ENCODE measurements around the gene CHD9NB. TPM values are rescaled to one million over a fixed set of nuclear protein-coding genes. Genes with fewer than 3 reads are reported as not detected.

The CHD9NB gene
- 1.0 and 1.5 TPM in 2 replicates for total RNA-seq (2013; cell fraction: nucleolus; rRNA removed)
- total RNA-seq (2014; rRNA removed) (0.51 and 0.82 TPM in 2 replicates), total RNA-seq (2014; rRNA removed; fragmentation: Illumina TruSeq; extraction: Trizol) (0.60 and 1.0 TPM in 2 replicates), total RNA-seq (2021) (0.58 and 0.69 TPM in 2 replicates), polyA plus RNA-seq (2011; rRNA removed) (0.76 TPM in 2 replicates), polyA plus RNA-seq (2014; fragmentation: Illumina TruSeq; extraction: Trizol) (0.44 and 0.94 TPM in 2 replicates), polyA plus RNA-seq (2014; fragmentation: Nextera tagmentation; extraction: Ambion mirVana) (under 1 TPM; 0.14 to 0.22 TPM), polyA plus RNA-seq (2014; rRNA removed) (0.56 and 0.63 TPM in 2 replicates), polyA plus RNA-seq (2016; fragmentation: Nextera tagmentation; extraction: Ambion mirVana) (1 to 10 TPM; 1.3 to 1.6 TPM), polyA minus RNA-seq (2011; rRNA and poly(A)+ RNA removed) (1.0 and 2.4 TPM in 2 replicates), Bru-seq, nascent RNA (percentile 36 among the genes with signal in this experiment), BruChase-seq, experiment 1, labeled RNA remaining after a 6-hour chase (percentile 22 among the genes with signal in this experiment), BruChase-seq, experiment 2, labeled RNA remaining after a 2-hour chase (percentile 25 among the genes with signal in this experiment)
- 0.16 TPM for polyA plus RNA-seq (2011; ENCODE audit: low read depth)
- 0.97 and 1.3 TPM in 2 replicates for polyA plus RNA-seq (2011; cell fraction: cytosol; rRNA removed)
- polyA plus RNA-seq (2011; cell fraction: nucleus; rRNA removed): 0.93 and 1.3 TPM in 2 replicates
- polyA plus RNA-seq (2012): 0.32 and 0.52 TPM in 2 replicates
- polyA minus RNA-seq (2011; cell fraction: cytosol; rRNA and poly(A)+ RNA removed): 0.52 and 0.94 TPM in 2 replicates
- polyA minus RNA-seq (2011; cell fraction: nucleus; rRNA and poly(A)+ RNA removed): 0.60 and 1.7 TPM in 2 replicates
- long read RNA-seq, experiment 1: 0 reads
- long read RNA-seq, experiment 2, partial matches to known transcripts: 0 of 2 reads
- long read RNA-seq, experiment 2, other reads (novel, unspliced or antisense): 1 of 2 reads

- RAD21 ChIA-PET (ENCODE audit: unreplicated experiment): interaction anchor here (0.5 to 6.2 kb wide), 4 partner anchors 47 to 393 kb away, joined by 3 to 107 read pairs (median 4); no protein-coding TSS in a partner anchor
- H3K4me1 ChIP-seq (ENCODE audit: control insufficient read depth, insufficient read depth, low read length): peaks cover 5% of the 10 kb centered on the region
- BruUV-seq (replicated peaks): TSS peak; percentile 46
- FAIRE-seq (peak; percentile 70), DNase-seq (ENCODE audit: low read depth, low spot score) (no peak), ATAC-seq (peak; percentile 37)
- peaks cover 29% of the 10 kb centered on the region for H3K79me2 ChIP-seq (ENCODE audit: control insufficient read depth, insufficient read depth, low read length)
- peak within 1 kb of the TSS; percentile 8; the same call in 1 of the 2 replicates for H3K9ac ChIP-seq (ENCODE audit: control insufficient read depth, insufficient read depth, low read length)
- peak within 1 kb of the TSS; percentile 9; the same call in 1 of the 2 replicates for H3K27ac ChIP-seq (ENCODE audit: control insufficient read depth, insufficient read depth)
- no peaks in the 10 kb centered on the region for H3K27me3 ChIP-seq (replicated peaks in 1 of 2; ENCODE audit: control insufficient read depth in 2 of 2, insufficient read depth in 2 of 2, low read length in 1 of 2)
- CTCF ChIA-PET: interaction anchor here (0.7 to 4.2 kb wide), 9 partner anchors 30 to 457 kb away, joined by 3 to 33 read pairs (median 3); no protein-coding TSS in a partner anchor
- intact Hi-C loops (cut with micrococcal nuclease; ENCODE audit: unreplicated experiment) (loop anchor here (10.0 kb wide), 1 partner anchor 232 kb away; no protein-coding TSS in a partner anchor), in situ Hi-C loops (cut with MboI) (no loop called here)
- peak within 1 kb of the TSS; percentile 13; the same call in 1 of the 2 replicates for H3K4me3 ChIP-seq
- H3K9me3 ChIP-seq (replicated peaks; ENCODE audit: control insufficient read depth, insufficient read depth, low read length): no peaks in the 10 kb centered on the region
- no peak for TF ChIP-seq ESRRA (IDR thresholded peaks at IDR 0.05; ENCODE audit: low read length)
- TF ChIP-seq EZH2 (IDR thresholded peaks at IDR 0.05; ENCODE audit: borderline replicate concordance, control insufficient read depth, low read depth, low read length): no peak
- TF ChIP-seq RELB (IDR thresholded peaks at IDR 0.05; ENCODE audit: low read depth): peak; percentile 70
- peak; percentile 45 for TF ChIP-seq IKZF1 (conservative IDR thresholded peaks at IDR 0.05)
- TF ChIP-seq IKZF2 (IDR thresholded peaks at IDR 0.05): peak; percentile 71 to 73; a peak in 2 of 4 replicates
- no peak for TF ChIP-seq SP1 (IDR thresholded peaks at IDR 0.05; ENCODE audit: low read depth, low read length)
- no peak for TF ChIP-seq DPF2 (IDR thresholded peaks at IDR 0.05)
- peak; percentile 99 for TF ChIP-seq NFXL1 (IDR thresholded peaks at IDR 0.05; ENCODE audit: borderline replicate concordance)
- no peak for TF ChIP-seq SMARCA5 (IDR thresholded peaks at IDR 0.05)
- TF ChIP-seq ASH2L (IDR thresholded peaks at IDR 0.05; ENCODE audit: borderline replicate concordance, low read depth): no peak
- peak; percentile 97 for TF ChIP-seq HDGF (IDR thresholded peaks at IDR 0.05)
- peak; percentile 47; the same call in 1 of the 2 replicates for TF ChIP-seq MTA2 (IDR thresholded peaks at IDR 0.05; ENCODE audit: low read depth)
- peak; percentile 82 for TF ChIP-seq NBN (IDR thresholded peaks at IDR 0.05)
- 73% methylated on average over 2 of the region's 2 CpGs for WGBS (ENCODE audit: insufficient coverage, insufficient replicate concordance, low lambda C conversion rate, missing lambda C conversion rate)
- H3K36me3 ChIP-seq (ENCODE audit: control insufficient read depth in 2 of 2, insufficient read depth in 2 of 2, low read length in 1 of 2): no peaks in the 10 kb centered on the region
- peak within 1 kb of the TSS; percentile 63 for H3K4me2 ChIP-seq (ENCODE audit: control insufficient read depth, insufficient read depth)
- peak within 1 kb of the TSS; percentile 77 for H2AFZ ChIP-seq (ENCODE audit: control insufficient read depth, low read depth, low read length)
- POLR2A ChIA-PET: interaction anchor here (0.7 to 1.1 kb wide), 3 partner anchors 50 to 121 kb away, joined by 3 read pairs; no protein-coding TSS in a partner anchor
- SMC1A ChIA-PET (ENCODE audit: uncharacterized antibody, unreplicated experiment): interaction anchor here (0.6 to 8.5 kb wide), 8 partner anchors 8 to 231 kb away, joined by 3 to 88 read pairs (median 4); no protein-coding TSS in a partner anchor
- H4K20me1 ChIP-seq (ENCODE audit: control insufficient read depth, insufficient read depth): no peaks in the 10 kb centered on the region
These were observed at the start of gene CHD9NB for GRCh38 chr16:53052519-53053501. TSS of gene CHD9NB (minus strand) at chr16:53052897. CDS start at chr16:53044158, 8,739 bp downstream.

All from GM12878 (cell line).